Choroid plexus epithelial cell (primary cell): ENCODE results near the gene SIRT5.
A peak's percentile ranks its signal among the peaks of the same experiment; 100 is the strongest.

Experiments used
- DNase-seq: peaks from one replicate; pipeline ENCODE4 v3.0.0-alpha.2; 2010; ENCODE audit warnings: low read depth
- H3K4me3 ChIP-seq: 2 replicates; pipeline ENCODE4 v1.5.1; 2011; ENCODE audit warnings: low read depth, mild to moderate bottlenecking, control low read depth, low read length, moderate library complexity
- TF ChIP-seq, protein P1 (sequence below): conservative IDR thresholded peaks from 2 replicates; pipeline ENCODE4 v1.5.1; 2011; ENCODE audit warnings: low read depth, mild to moderate bottlenecking, control low read depth, inconsistent platforms, low read length, moderate library complexity

Gene SIRT5

DNA sequence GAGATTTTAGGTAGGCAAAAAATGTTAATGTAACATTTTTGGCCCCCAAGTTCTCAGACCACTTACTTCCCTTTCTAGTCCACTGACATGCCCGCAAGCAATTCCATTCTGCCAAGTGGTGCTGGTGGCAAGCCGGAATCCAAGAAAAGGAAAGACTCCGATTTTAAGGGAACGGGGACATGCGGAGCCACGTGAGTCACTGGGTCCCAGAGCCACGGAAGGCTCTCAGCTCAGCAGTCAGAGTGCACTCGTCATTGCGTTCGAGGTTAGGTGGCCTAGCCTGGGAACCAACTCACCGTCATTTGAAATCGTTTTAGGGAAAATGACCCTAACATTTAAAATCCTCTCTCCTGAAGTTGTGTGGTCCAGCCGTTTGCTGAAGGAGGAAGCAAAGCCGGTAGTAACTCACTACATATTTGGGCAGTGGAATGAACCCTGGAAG lies 711 bp upstream of the SIRT5 start:
- DNase-seq, result peak; percentile 25
- peak overlapping the region; percentile 80 for H3K4me3 ChIP-seq
- TF ChIP-seq, protein P1, sequence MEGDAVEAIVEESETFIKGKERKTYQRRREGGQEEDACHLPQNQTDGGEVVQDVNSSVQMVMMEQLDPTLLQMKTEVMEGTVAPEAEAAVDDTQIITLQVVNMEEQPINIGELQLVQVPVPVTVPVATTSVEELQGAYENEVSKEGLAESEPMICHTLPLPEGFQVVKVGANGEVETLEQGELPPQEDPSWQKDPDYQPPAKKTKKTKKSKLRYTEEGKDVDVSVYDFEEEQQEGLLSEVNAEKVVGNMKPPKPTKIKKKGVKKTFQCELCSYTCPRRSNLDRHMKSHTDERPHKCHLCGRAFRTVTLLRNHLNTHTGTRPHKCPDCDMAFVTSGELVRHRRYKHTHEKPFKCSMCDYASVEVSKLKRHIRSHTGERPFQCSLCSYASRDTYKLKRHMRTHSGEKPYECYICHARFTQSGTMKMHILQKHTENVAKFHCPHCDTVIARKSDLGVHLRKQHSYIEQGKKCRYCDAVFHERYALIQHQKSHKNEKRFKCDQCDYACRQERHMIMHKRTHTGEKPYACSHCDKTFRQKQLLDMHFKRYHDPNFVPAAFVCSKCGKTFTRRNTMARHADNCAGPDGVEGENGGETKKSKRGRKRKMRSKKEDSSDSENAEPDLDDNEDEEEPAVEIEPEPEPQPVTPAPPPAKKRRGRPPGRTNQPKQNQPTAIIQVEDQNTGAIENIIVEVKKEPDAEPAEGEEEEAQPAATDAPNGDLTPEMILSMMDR, result no peak

DNA sequence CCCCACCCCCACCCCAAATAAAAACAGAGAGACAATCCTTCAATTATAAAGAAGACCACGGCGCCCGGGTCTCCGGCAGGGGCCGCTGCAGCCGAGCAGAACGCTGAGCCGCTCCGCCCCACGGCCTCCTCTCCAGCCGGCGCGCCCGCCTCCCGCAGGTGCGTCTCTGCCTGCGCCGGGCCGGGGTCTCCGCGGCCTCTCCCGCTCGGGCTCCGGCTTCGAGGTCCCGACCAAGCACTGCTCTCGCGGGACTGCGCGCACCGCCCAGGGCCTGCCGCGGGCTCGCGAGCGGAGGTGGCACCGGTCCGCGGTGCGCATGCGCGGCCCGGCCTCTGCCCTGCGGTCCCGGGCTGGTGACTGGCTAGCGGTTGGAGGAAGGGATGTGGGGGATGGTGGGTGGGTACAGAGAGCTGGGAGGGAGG lies 241 bp upstream of the SIRT5 start:
- TF ChIP-seq, protein P1, result peak; percentile 58
- DNase-seq, result peak; percentile 92
- peak overlapping the region; percentile 80 for H3K4me3 ChIP-seq

DNA sequence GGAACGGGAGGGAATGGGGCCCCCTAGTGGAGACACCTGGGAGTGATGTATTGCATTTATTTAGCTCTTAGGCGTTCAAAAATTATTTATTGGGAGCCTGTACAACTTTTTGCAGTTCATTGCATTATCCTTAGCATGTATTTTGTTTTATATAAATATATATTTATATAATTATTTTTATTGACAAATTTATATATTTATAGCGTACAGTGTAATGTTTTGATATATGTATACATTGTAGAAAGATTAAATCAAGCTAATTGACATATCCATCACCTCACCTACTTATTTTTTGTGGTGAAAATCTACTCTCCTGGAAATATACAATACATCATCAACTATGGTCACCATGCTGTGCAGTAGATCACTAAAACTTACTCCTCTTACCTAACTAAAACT lies 975 bp downstream of the SIRT5 start:
- no peak for DNase-seq
- TF ChIP-seq, protein P1, result peak; percentile 84
- peak overlapping the region; percentile 80 for H3K4me3 ChIP-seq

DNA sequence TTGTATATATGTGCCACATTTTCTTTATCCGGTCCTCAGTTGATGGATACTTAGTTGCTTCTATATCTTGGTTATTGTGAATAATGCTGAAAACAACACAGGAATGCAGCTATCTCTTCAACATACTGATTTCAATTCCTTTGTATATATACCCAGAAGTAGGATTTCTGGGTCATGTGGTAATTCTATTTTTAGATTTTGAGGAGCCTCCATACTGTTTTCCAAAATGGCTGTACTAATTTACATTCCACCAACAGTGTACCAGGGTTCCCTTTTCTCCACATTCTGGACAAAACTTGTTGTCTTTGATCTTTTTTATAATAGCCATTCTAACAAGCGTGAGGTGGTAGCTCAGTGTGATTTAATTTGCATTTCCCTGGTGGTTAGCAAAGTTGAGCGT lies 1.6 kb downstream of the SIRT5 start:
- TF ChIP-seq, protein P1, result no peak
- no peak for DNase-seq
- H3K4me3 ChIP-seq, result no peak overlapping the region

DNA sequence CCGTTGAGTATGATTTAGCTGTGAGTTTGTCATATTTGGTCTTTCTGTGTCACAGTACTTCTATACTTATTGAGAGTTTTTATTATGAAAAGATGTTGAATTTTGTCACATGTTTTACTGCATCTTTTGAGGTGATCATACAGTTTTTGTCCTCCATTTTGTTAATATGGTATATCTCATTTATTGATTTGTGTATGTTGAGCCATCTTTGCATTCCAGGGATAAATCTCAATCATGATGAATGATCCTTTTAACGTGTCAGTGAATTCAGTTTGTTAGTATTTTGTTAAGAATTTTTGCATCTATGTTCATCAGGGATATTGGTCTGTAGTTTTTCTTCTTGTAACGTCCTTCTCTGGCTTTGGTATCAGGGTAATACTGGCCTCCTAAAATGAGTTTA lies 3.5 kb downstream of the SIRT5 start:
- no peak overlapping the region for H3K4me3 ChIP-seq
- TF ChIP-seq, protein P1, result no peak
- DNase-seq, result no peak

DNA sequence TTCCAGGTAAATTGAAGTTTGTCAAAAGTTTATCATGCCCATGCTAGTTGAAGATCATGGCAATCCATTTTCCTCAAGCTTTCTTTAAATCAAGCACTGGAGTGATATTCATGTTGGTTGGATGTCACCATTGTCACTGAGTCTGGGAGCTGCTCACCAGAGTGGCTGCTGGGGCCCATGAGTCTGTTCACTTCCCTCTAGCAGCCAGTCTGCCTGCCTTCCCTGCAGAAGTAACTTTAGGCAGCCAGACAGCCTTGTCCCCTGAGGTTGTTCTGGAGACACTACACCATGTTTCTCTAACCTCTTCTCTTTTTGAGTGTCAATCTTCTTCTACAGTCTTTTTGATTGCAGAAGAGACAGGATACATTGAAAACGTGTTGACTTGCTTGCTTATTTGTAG lies 5.5 kb downstream of the SIRT5 start:
- no peak overlapping the region for H3K4me3 ChIP-seq
- DNase-seq, result no peak
- TF ChIP-seq, protein P1, result no peak

DNA sequence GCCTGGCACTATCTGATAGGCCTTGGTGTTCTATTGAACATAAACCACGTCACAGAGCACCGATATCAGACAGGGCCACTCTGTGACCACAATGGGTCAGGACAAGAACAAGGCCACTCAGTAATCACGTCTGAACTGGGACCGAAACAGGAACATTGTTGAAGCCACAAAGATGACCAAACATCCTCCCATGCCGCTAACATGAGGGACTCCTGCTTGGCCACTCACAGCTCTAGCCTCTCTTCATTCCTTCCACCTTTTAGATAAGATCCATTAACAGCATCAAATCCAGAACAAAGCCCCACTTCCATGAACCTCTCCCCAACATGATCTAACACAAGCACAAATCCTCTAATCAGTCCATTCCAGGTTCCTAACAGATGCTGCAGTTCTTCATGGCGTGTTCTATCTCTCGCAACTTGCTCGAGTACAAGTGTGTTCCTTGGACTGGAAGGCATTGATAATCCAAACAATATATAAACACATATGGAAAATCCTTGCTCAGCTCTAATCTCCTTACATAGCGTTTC lies 7.4 kb downstream of the SIRT5 start:
- H3K4me3 ChIP-seq, result no peak overlapping the region
- DNase-seq, result no peak
- TF ChIP-seq, protein P1, result no peak
